H9 (cell line): Measurements from ENCODE around the gene RIMS1. TPM values are rescaled to one million over a fixed set of nuclear protein-coding genes. Genes with fewer than 3 reads are reported as not detected.

Experiments used
- DNase-seq: peaks from one replicate; pipeline ENCODE4 v3.0.0-alpha.2; 2017
- H2AFZ ChIP-seq: one replicate; pipeline ENCODE4 v1.6.1; 2013; ENCODE audit warnings: mild to moderate bottlenecking, low read length, control low read depth, moderate library complexity
- H2AK5ac ChIP-seq: 2 replicates; pipeline ENCODE4 v1.6.1; 2013; ENCODE audit warnings: low read length, control low read depth, mixed read lengths; ENCODE audit not compliant: insufficient read length
- H2BK120ac ChIP-seq: one replicate; pipeline ENCODE4 v1.6.1; 2013; ENCODE audit warnings: low read depth, mild to moderate bottlenecking, low read length, control low read depth, inconsistent platforms; ENCODE audit not compliant: poor library complexity, severe bottlenecking
- H2BK12ac ChIP-seq: 2 replicates; pipeline ENCODE4 v1.6.1; 2013; ENCODE audit warnings: low read length, control low read depth, mixed read lengths, low read depth; ENCODE audit not compliant: insufficient read length
- H2BK15ac ChIP-seq: 2 replicates; pipeline ENCODE4 v1.6.1; 2013; ENCODE audit warnings: low read depth, low read length, control low read depth
- H2BK20ac ChIP-seq: one replicate; pipeline ENCODE4 v1.6.1; 2013; ENCODE audit warnings: low read depth, mild to moderate bottlenecking, low read length, control low read depth, inconsistent platforms; ENCODE audit not compliant: poor library complexity, severe bottlenecking
- H2BK5ac ChIP-seq: 2 replicates; pipeline ENCODE4 v1.6.1; 2013; ENCODE audit warnings: low read length, control low read depth, mixed read lengths; ENCODE audit not compliant: insufficient read length
- H3K14ac ChIP-seq: 2 replicates; pipeline ENCODE4 v1.6.1; 2013; ENCODE audit warnings: low read length, control low read depth; ENCODE audit not compliant: insufficient read depth
- H3K18ac ChIP-seq: 2 replicates; pipeline ENCODE4 v1.6.1; 2013; ENCODE audit warnings: low read depth, mild to moderate bottlenecking, mixed read lengths, low read length, control low read depth; ENCODE audit not compliant: insufficient read length
- H3K23ac ChIP-seq: 2 replicates; pipeline ENCODE4 v1.6.1; 2013; ENCODE audit warnings: low read length, control low read depth, mixed read lengths, low read depth; ENCODE audit not compliant: insufficient read length
- H3K23me2 ChIP-seq: 2 replicates; pipeline ENCODE4 v1.6.1; 2013; ENCODE audit warnings: low read depth, mild to moderate bottlenecking, mixed read lengths, low read length, control low read depth; ENCODE audit not compliant: insufficient read length, poor library complexity, severe bottlenecking
- H3K27ac ChIP-seq: 2 replicates; pipeline ENCODE4 v1.5.1; 2013; ENCODE audit warnings: low read length, control low read depth, mixed read lengths, low read depth; ENCODE audit not compliant: insufficient read length
- H3K27me3 ChIP-seq: 2 replicates; pipeline ENCODE4 v1.6.1; 2013; ENCODE audit warnings: low read length, control low read depth, inconsistent platforms; ENCODE audit not compliant: insufficient read depth
- H3K4ac ChIP-seq: 2 replicates; pipeline ENCODE4 v1.6.1; 2013; ENCODE audit warnings: low read depth, mild to moderate bottlenecking, control low read depth, inconsistent platforms, low read length, moderate library complexity
- H3K4me1 ChIP-seq: 2 replicates; pipeline ENCODE4 v1.6.1; 2013; ENCODE audit warnings: low read length, control low read depth, inconsistent platforms; ENCODE audit not compliant: insufficient read depth
- H3K4me2 ChIP-seq: 2 replicates; pipeline ENCODE4 v1.6.1; 2013; ENCODE audit warnings: low read length, control low read depth, mixed read lengths; ENCODE audit not compliant: insufficient read length, insufficient read depth
- H3K56ac ChIP-seq: 2 replicates; pipeline ENCODE4 v1.6.1; 2013; ENCODE audit warnings: low read depth, mild to moderate bottlenecking, mixed read lengths, low read length, control low read depth; ENCODE audit not compliant: insufficient read length
- H3K79me1 ChIP-seq: 2 replicates; pipeline ENCODE4 v1.6.1; 2013; ENCODE audit warnings: low read depth, mild to moderate bottlenecking, moderate library complexity, low read length, control low read depth, inconsistent platforms; ENCODE audit not compliant: insufficient read depth, poor library complexity, severe bottlenecking
- H3K79me2 ChIP-seq: 2 replicates; pipeline ENCODE4 v1.6.1; 2013; ENCODE audit warnings: low read length, control low read depth, inconsistent platforms; ENCODE audit not compliant: insufficient read depth
- H3K9ac ChIP-seq: 2 replicates; pipeline ENCODE4 v1.6.1; 2013; ENCODE audit warnings: low read length, control low read depth, mixed read lengths; ENCODE audit not compliant: insufficient read length; ENCODE audit errors: extremely low read depth
- H3K9me3 ChIP-seq: one replicate; pipeline ENCODE4 v1.6.1; 2013; ENCODE audit warnings: low read depth, low read length, inconsistent platforms; ENCODE audit not compliant: control insufficient read depth
- H3T11ph ChIP-seq: one replicate; pipeline ENCODE4 v1.6.1; 2013; ENCODE audit warnings: mild to moderate bottlenecking, low read length, control low read depth, inconsistent platforms
- H4K20me1 ChIP-seq: one replicate; pipeline ENCODE4 v1.6.1; 2013; ENCODE audit not compliant: control insufficient read depth, insufficient read length, insufficient read depth
- H4K5ac ChIP-seq: 2 replicates; pipeline ENCODE4 v1.6.1; 2013; ENCODE audit warnings: low read depth, mild to moderate bottlenecking, mixed read lengths, low read length, control low read depth; ENCODE audit not compliant: insufficient read length
- H4K8ac ChIP-seq: replicated peaks from 2 replicates; pipeline ENCODE4 v1.6.1; 2013; ENCODE audit warnings: low read length, control low read depth, mixed read lengths, low read depth; ENCODE audit not compliant: insufficient read length
- H4K91ac ChIP-seq: 2 replicates; pipeline ENCODE4 v1.6.1; 2013; ENCODE audit warnings: low read depth, mild to moderate bottlenecking, moderate library complexity, mixed read lengths, low read length, control low read depth; ENCODE audit not compliant: insufficient read length
- H3K27ac Mint-ChIP-seq, 3 experiments: 2 replicates in 2 of 3; 3 replicates in 1 of 3; pipeline ENCODE4 v1.8.0; 2020 to 2021; ENCODE audit warnings: mixed read lengths in 3 of 3, mild to moderate bottlenecking in 1 of 3, moderate library complexity in 1 of 3
- H3K27me3 Mint-ChIP-seq: 2 replicates; pipeline ENCODE4 v1.8.0; 2021; ENCODE audit warnings: low read depth, mild to moderate bottlenecking, moderate library complexity, mixed read lengths
- H3K36me3 Mint-ChIP-seq, 3 experiments: 2 replicates in 2 of 3; 3 replicates in 1 of 3; pipeline ENCODE4 v1.8.0; 2020 to 2021; ENCODE audit warnings: low read depth in 3 of 3, mixed read lengths in 3 of 3; ENCODE audit not compliant: insufficient read depth in 1 of 3
- H3K4me1 Mint-ChIP-seq, 2 experiments: 2 replicates each; pipeline ENCODE4 v1.8.0; 2020; ENCODE audit warnings: mixed read lengths in 2 of 2
- H3K4me3 Mint-ChIP-seq, 2 experiments: 2 replicates in 1 of 2; 3 replicates in 1 of 2; pipeline ENCODE4 v1.8.0; 2020 to 2021; ENCODE audit warnings: mild to moderate bottlenecking in 2 of 2, mixed read lengths in 2 of 2, moderate library complexity in 1 of 2
- H3K9me3 Mint-ChIP-seq, 2 experiments: 2 replicates in 1 of 2; 3 replicates in 1 of 2; pipeline ENCODE4 v1.8.0; 2020; ENCODE audit warnings: mild to moderate bottlenecking in 2 of 2, mixed read lengths in 2 of 2, moderate library complexity in 1 of 2
- whole genome bisulfite sequencing: extraction: QIAGEN DNeasy Blood & Tissue Kit; methylation state at CpG from one replicate; pipeline ENCODE4 v1.1.7; 2013; ENCODE audit warnings: missing lambda C conversion rate, low lambda C conversion rate, mixed read lengths; ENCODE audit not compliant: insufficient read length; ENCODE audit errors: extremely low coverage; 5-methylcytosine and 5-hydroxymethylcytosine counted together
- total RNA-seq: library from RNA; stranded (reverse); gene quantifications from 2 replicates; pipeline ENCODE4 v1.2.1, GENCODE V29; 2021
- TF ChIP-seq, protein P1 (sequence below): fragments of 200-600 bp; sonication (generic); conservative IDR thresholded peaks from 3 replicates; pipeline ENCODE4 v1.8.0; 2021; ENCODE audit warnings: antibody characterized with exemption, mild to moderate bottlenecking

RIMS1 gene
- total RNA-seq, 1 experiment from 2014 or later: 0.83 TPM

DNA sequence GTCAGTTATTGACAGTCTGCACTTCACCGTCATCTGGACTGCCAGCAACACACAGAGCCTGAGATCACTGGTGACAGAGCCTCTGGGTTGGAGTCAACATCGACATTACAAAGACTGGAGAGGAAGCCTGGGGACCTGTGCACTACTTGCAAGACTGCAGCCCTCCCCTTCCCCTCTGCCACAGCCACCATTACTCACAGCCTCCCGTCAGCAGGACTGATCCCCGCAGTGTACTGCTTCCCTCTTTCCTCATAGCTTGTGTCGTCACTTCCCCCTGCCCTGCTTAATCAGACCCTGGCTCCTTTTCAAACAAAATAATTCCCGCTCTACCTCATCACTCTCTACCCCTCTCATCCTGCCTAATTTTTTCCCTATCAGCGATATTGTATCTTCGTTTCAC lies 500.0 kb downstream of the RIMS1 start:
- no peak overlapping the region for H3K18ac ChIP-seq
- peaks cover 8% of the 10 kb centered on the region in 2 experiments for H3K4me1 Mint-ChIP-seq
- no peaks in the 10 kb centered on the region for H3K79me1 ChIP-seq
- H3K79me2 ChIP-seq: no peaks in the 10 kb centered on the region
- WGBS: 100% methylated on average over 3 of the region's 8 CpGs
- no peak overlapping the region for H2BK15ac ChIP-seq
- no peak overlapping the region for H2BK12ac ChIP-seq
- no peak overlapping the region for H3K56ac ChIP-seq
- H3K23me2 ChIP-seq: no peaks in the 10 kb centered on the region
- H3K4ac ChIP-seq: no peak overlapping the region
- no peak overlapping the region for H3T11ph ChIP-seq
- H4K91ac ChIP-seq: no peak overlapping the region
- TF ChIP-seq, protein P1, sequence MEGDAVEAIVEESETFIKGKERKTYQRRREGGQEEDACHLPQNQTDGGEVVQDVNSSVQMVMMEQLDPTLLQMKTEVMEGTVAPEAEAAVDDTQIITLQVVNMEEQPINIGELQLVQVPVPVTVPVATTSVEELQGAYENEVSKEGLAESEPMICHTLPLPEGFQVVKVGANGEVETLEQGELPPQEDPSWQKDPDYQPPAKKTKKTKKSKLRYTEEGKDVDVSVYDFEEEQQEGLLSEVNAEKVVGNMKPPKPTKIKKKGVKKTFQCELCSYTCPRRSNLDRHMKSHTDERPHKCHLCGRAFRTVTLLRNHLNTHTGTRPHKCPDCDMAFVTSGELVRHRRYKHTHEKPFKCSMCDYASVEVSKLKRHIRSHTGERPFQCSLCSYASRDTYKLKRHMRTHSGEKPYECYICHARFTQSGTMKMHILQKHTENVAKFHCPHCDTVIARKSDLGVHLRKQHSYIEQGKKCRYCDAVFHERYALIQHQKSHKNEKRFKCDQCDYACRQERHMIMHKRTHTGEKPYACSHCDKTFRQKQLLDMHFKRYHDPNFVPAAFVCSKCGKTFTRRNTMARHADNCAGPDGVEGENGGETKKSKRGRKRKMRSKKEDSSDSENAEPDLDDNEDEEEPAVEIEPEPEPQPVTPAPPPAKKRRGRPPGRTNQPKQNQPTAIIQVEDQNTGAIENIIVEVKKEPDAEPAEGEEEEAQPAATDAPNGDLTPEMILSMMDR: no peak
- H3K14ac ChIP-seq: no peak overlapping the region
- no peak overlapping the region for H2AFZ ChIP-seq
- no peak for DNase-seq
- no peaks in the 10 kb centered on the region for H3K9me3 Mint-ChIP-seq
- H3K36me3 Mint-ChIP-seq: peaks cover 0 to 4% (median 0%) of the 10 kb centered on the region in 3 experiments; a peak in 1 of 7 replicates
- H2BK20ac ChIP-seq: no peak overlapping the region
- no peaks in the 10 kb centered on the region for H3K9me3 ChIP-seq
- no peak overlapping the region for H3K23ac ChIP-seq
- H2AK5ac ChIP-seq: no peak overlapping the region
- no peak overlapping the region for H2BK120ac ChIP-seq
- no peak overlapping the region for H3K27ac ChIP-seq
- H4K8ac ChIP-seq: no peak overlapping the region
- H3K27ac Mint-ChIP-seq: peak overlapping the region in 1 of 3 experiments; percentile 51; a peak in 2 of 7 replicates
- no peaks in the 10 kb centered on the region for H3K27me3 ChIP-seq
- H3K9ac ChIP-seq: no peak overlapping the region
- H3K27me3 Mint-ChIP-seq: no peaks in the 10 kb centered on the region
- no peak overlapping the region for H3K4me3 Mint-ChIP-seq
- no peak overlapping the region for H2BK5ac ChIP-seq
- H3K4me1 ChIP-seq: no peaks in the 10 kb centered on the region
- H4K20me1 ChIP-seq: no peaks in the 10 kb centered on the region
- no peak overlapping the region for H4K5ac ChIP-seq
- no peak overlapping the region for H3K4me2 ChIP-seq
